Body of pancreas (tissue), 4 donors: ENCODE measurements around the gene RAMP3. TPM values are rescaled to one million over a fixed set of nuclear protein-coding genes. Genes with fewer than 3 reads are reported as not detected.

ENCODE experiments used
- ATAC-seq: fragments of 150-250 bp; one replicate; pipeline ENCODE4 v1.9.1; 2016
- DNase-seq, 4 donors: peaks; one replicate each; pipeline ENCODE4 v3.0.0-alpha.2; 2019
- H3K27ac ChIP-seq, 4 donors: fragments of 200-600 bp; sonication (generic); 1 replicate in 3 of 4; 2 replicates in 1 of 4; pipeline versions ENCODE4 v1.5.1 to v1.6.1; 2016 to 2019; ENCODE audit warnings: mild to moderate bottlenecking in 1 of 4, mixed read lengths in 1 of 4, moderate library complexity in 1 of 4
- H3K27me3 ChIP-seq, 2 donors: fragments of 200-600 bp; sonication (generic); one replicate each; pipeline ENCODE4 v1.6.0; 2016; ENCODE audit warnings: mild to moderate bottlenecking in 1 of 2
- H3K36me3 ChIP-seq, 2 donors: fragments of 200-600 bp; sonication (generic); replicated peaks in 1 of 2; 2 replicates each; pipeline ENCODE4 v1.5.1; 2016; ENCODE audit warnings: low read depth in 2 of 2; ENCODE audit not compliant: insufficient read depth in 1 of 2
- H3K4me1 ChIP-seq: fragments of 200-600 bp; sonication (generic); one replicate; pipeline ENCODE4 v1.6.0; 2016
- H3K4me3 ChIP-seq, 2 donors: fragments of 200-600 bp; sonication (generic); 1 replicate in 1 of 2; 2 replicates in 1 of 2; pipeline ENCODE4 v1.5.1; 2016 to 2019
- H3K9me3 ChIP-seq, 3 donors: fragments of 200-600 bp; sonication (generic); 1 replicate in 2 of 3; 2 replicates in 1 of 3; pipeline ENCODE4 v1.5.1; 2016
- CTCF ChIP-seq, 7 experiments: fragments of 450-650 bp in 4 of 7; fragments of 200-600 bp in 3 of 7; sonication (generic) in 3 of 7; IDR thresholded peaks; one replicate each; pipeline ENCODE4 v1.5.1; 2016 to 2019; ENCODE audit warnings: antibody characterized with exemption in 7 of 7
- POLR2A ChIP-seq, 3 donors: fragments of 450-650 bp; IDR thresholded peaks; one replicate each; pipeline ENCODE4 v1.6.1; 2016; ENCODE audit warnings: antibody characterized with exemption in 3 of 3, mild to moderate bottlenecking in 2 of 3
- WGBS, 2 donors: methylation state at CpG; one replicate each; pipeline ENCODE4 v1.1.5; 2017; 5-methylcytosine and 5-hydroxymethylcytosine counted together
- intact Hi-C: fragments of 100-400 bp; cut with DNase I; formaldehyde crosslinking; loops from one replicate; pipeline ENCODE4 v1.15.1; 2023
- total RNA-seq, 2 donors: library from RNA; depleted of rRNA; stranded (reverse); fragments of >200 nt; gene quantifications; one replicate each; pipeline ENCODE4 v1.1.0, GENCODE V29; 2016

The RAMP3 gene
- total RNA-seq, 2 donors from 2014 or later = 14.0 to 23.1 TPM

- no peaks in the 10 kb centered on the region for H3K9me3 ChIP-seq
- H3K27ac ChIP-seq = no peak overlapping the region
- WGBS, 2 donors = 43 to 59% methylated on average over 10 to 11 of the region's 11 CpGs
- no peak overlapping the region for H3K4me3 ChIP-seq
- intact Hi-C loops = no loop called here
- H3K27me3 ChIP-seq = no peaks in the 10 kb centered on the region
- ATAC-seq = no peak
- H3K36me3 ChIP-seq = no peaks in the 10 kb centered on the region
- no peak for DNase-seq
- no peaks in the 10 kb centered on the region for H3K4me1 ChIP-seq
- TF ChIP-seq CTCF (IDR thresholded peaks at IDR 0.05) = no peak
- TF ChIP-seq POLR2A (IDR thresholded peaks at IDR 0.05) = no peak
These were observed 59.1 kb downstream of the RAMP3 start for GRCh38 chr7:45216622-45217165.

- Histone ChIP-seq H3K27ac (no peak overlapping the region), H3K9me3 (no peaks in the 10 kb centered on the region), H3K4me3 (no peak overlapping the region), H3K36me3 (no peaks in the 10 kb centered on the region), H3K27me3 (no peaks in the 10 kb centered on the region), H3K4me1 (no peaks in the 10 kb centered on the region)
- DNase-seq = no peak
- intact Hi-C loops = no loop called here
- WGBS, 2 donors = 36 to 65% methylated on average over 4 to 6 of the region's 6 CpGs
- ATAC-seq = no peak
- TF ChIP-seq CTCF (IDR thresholded peaks at IDR 0.05) (peak in 1 of 7 experiments; percentile 14), POLR2A (IDR thresholded peaks at IDR 0.05) (no peak)
These were observed 59.8 kb downstream of the RAMP3 start for GRCh38 chr7:45217358-45217757.

- DNase-seq = no peak
- no peak overlapping the region for H3K27ac ChIP-seq
- H3K9me3 ChIP-seq = no peaks in the 10 kb centered on the region
- H3K4me1 ChIP-seq = no peaks in the 10 kb centered on the region
- intact Hi-C loops = no loop called here
- no peak for ATAC-seq
- WGBS, 2 donors = 74 to 84% methylated on average over 12 of the region's 12 CpGs
- H3K4me3 ChIP-seq = no peak overlapping the region
- no peaks in the 10 kb centered on the region for H3K36me3 ChIP-seq
- no peak for TF ChIP-seq POLR2A (IDR thresholded peaks at IDR 0.05)
- TF ChIP-seq CTCF (IDR thresholded peaks at IDR 0.05) = no peak
- no peaks in the 10 kb centered on the region for H3K27me3 ChIP-seq
These were observed 61.5 kb downstream of the RAMP3 start for GRCh38 chr7:45219130-45219529.

- 58% methylated on average over 8 of the region's 8 CpGs for WGBS, 2 donors
- Histone ChIP-seq H3K27me3 (no peaks in the 10 kb centered on the region), H3K9me3 (no peaks in the 10 kb centered on the region), H3K4me3 (no peak overlapping the region), H3K27ac (no peak overlapping the region), H3K4me1 (no peaks in the 10 kb centered on the region), H3K36me3 (no peaks in the 10 kb centered on the region)
- no peak for DNase-seq
- no peak for TF ChIP-seq CTCF (IDR thresholded peaks at IDR 0.05)
- no peak for TF ChIP-seq POLR2A (IDR thresholded peaks at IDR 0.05)
- ATAC-seq = no peak
- intact Hi-C loops = no loop called here
These were observed 62.3 kb downstream of the RAMP3 start for GRCh38 chr7:45219801-45220435.
